ENCODE data around the gene TYW1B.
"Not testable (repeated sequence)": the region's sequence is repeated elsewhere in the genome, so short reads cannot be mapped to it uniquely, and the experiment has no call there.

- TF ChIP-seq POLR2A (IDR thresholded peaks at IDR 0.05; ENCODE audit: low read depth, low read length); CTCF (conservative IDR thresholded peaks at IDR 0.05; ENCODE audit: low read depth, low read length); RAD21 (IDR thresholded peaks at IDR 0.05; ENCODE audit: low read length); MAFK (IDR thresholded peaks at IDR 0.05; ENCODE audit: low read depth, low read length); NFE2L2 (IDR thresholded peaks at IDR 0.05; ENCODE audit: low read depth, low read length); MAZ (IDR thresholded peaks at IDR 0.05; ENCODE audit: borderline replicate concordance, low read depth, low read length); USF2 (IDR thresholded peaks at IDR 0.05; ENCODE audit: low read depth, low read length); MXI1 (IDR thresholded peaks at IDR 0.05; ENCODE audit: borderline replicate concordance, low read depth, low read length); CEBPB (IDR thresholded peaks at IDR 0.05; ENCODE audit: low read depth, low read length); RFX5 (IDR thresholded peaks at IDR 0.05; ENCODE audit: low read depth, low read length); CHD1 (IDR thresholded peaks at IDR 0.05; ENCODE audit: low read depth, low read length); SMC3 (IDR thresholded peaks at IDR 0.05; ENCODE audit: low read depth, low read length); ELK1 (IDR thresholded peaks at IDR 0.05; ENCODE audit: borderline replicate concordance, low read depth, low read length): not testable (repeated sequence)
Measured at GRCh38 chr7:72590023-72590422, 238.0 kb downstream of the TYW1B start.

Data from IMR-90 (cell line).